Dendritic cell treated with granulocyte-macrophage colony-stimulating factor and Interleukin-4, amounts not matched to agents 40 ng/mL and 50 ng/mL, for 4 days (primary cell): Measurements from ENCODE around the gene OXSR1.
"Not testable (repeated sequence)": the region's sequence is repeated elsewhere in the genome, so short reads cannot be mapped to it uniquely, and the experiment has no call there.

Source experiments
- H3K27ac Mint-ChIP-seq: one replicate; pipeline ENCODE4 v1.8.0; 2022; ENCODE audit warnings: mild to moderate bottlenecking, mixed read lengths
- H3K27me3 Mint-ChIP-seq: one replicate; pipeline ENCODE4 v1.8.0; 2022; ENCODE audit warnings: mild to moderate bottlenecking, mixed read lengths
- H3K36me3 Mint-ChIP-seq: one replicate; pipeline ENCODE4 v1.8.0; 2022; ENCODE audit warnings: low read depth, mixed read lengths
- H3K4me1 Mint-ChIP-seq: one replicate; pipeline ENCODE4 v1.8.0; 2022; ENCODE audit warnings: low read depth, mixed read lengths
- H3K4me3 Mint-ChIP-seq: one replicate; pipeline ENCODE4 v1.8.0; 2022; ENCODE audit warnings: mild to moderate bottlenecking, moderate library complexity, mixed read lengths
- H3K9me3 Mint-ChIP-seq: one replicate; pipeline ENCODE4 v1.8.0; 2022; ENCODE audit warnings: mixed read lengths
- intact Hi-C: fragments of 100-400 bp; cut with micrococcal nuclease; formaldehyde crosslinking; loops from one replicate; pipeline ENCODE4 v1.15.0; 2022

Gene OXSR1

DNA sequence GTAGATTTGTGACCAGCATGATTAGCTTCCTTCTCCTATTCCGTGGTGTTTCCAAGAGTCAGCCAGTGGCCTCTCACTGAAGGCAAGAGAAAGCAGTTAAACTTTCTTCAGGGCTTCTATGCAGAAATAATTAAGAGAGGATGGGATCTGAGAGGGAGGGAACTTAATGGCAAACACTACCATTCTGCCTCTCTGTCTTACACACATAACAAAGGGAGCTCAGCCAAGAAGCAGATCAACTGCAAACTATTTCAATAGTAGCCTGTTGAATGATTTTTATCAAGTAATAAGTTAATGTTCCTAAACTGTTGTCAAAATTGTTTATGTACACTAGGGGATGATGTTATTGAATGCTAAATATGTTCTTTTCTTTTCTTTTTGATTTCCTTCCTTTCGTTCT is 11.8 kb downstream of the OXSR1 start:
- H3K4me3 Mint-ChIP-seq: no peak overlapping the region
- no peaks in the 10 kb centered on the region for H3K27me3 Mint-ChIP-seq
- intact Hi-C loops: no loop called here
- H3K4me1 Mint-ChIP-seq: peaks cover 18% of the 10 kb centered on the region
- no peak overlapping the region for H3K27ac Mint-ChIP-seq
- peaks cover 33% of the 10 kb centered on the region for H3K36me3 Mint-ChIP-seq
- H3K9me3 Mint-ChIP-seq: no peaks in the 10 kb centered on the region

DNA sequence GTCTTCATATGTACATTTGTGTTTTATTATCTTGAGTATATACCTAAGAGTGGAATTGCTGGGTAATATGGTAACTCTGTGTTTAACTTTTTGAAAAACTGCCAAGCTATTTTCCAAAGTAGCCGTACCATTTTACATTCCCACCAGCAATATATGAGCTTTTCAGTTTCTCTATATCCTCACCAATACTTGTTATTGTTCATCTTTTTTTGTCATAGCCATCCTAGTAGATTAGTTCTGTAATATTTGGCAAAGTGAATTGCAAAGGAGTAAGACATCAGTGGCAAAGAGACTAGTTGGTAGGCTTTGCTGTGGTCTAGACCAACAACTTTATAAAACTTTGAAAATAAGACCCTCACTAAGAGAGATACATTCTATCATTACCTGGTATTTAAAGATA is 21.4 kb downstream of the OXSR1 start:
- H3K27me3 Mint-ChIP-seq: no peaks in the 10 kb centered on the region
- H3K27ac Mint-ChIP-seq: no peak overlapping the region
- intact Hi-C loops: no loop called here
- peaks cover 29% of the 10 kb centered on the region for H3K36me3 Mint-ChIP-seq
- H3K9me3 Mint-ChIP-seq: peaks cover 5% of the 10 kb centered on the region
- H3K4me3 Mint-ChIP-seq: no peak overlapping the region
- H3K4me1 Mint-ChIP-seq: no peaks in the 10 kb centered on the region

DNA sequence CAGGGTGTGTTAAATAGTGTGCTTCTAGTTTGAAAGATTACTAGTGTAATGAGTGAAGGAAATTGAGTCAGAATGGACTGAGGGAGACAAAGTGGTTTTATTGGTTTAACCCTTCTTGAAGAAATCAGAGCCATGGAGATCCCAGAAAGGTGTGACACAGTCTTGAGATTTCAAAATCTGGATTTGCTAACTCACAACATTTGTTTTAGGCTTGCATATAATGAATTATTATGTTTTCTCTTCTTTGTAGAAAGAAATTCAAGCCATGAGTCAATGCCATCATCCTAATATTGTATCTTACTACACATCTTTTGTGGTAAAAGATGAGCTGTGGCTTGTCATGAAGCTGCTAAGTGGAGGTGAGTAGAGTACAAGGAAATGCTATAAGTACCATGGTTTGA is 25.1 kb downstream of the OXSR1 start:
- Mint-ChIP-seq H3K9me3 (peaks cover 5% of the 10 kb centered on the region), H3K4me3 (no peak overlapping the region), H3K27me3 (no peaks in the 10 kb centered on the region), H3K36me3 (peaks cover 29% of the 10 kb centered on the region), H3K27ac (no peak overlapping the region), H3K4me1 (no peaks in the 10 kb centered on the region)
- intact Hi-C loops: no loop called here

DNA sequence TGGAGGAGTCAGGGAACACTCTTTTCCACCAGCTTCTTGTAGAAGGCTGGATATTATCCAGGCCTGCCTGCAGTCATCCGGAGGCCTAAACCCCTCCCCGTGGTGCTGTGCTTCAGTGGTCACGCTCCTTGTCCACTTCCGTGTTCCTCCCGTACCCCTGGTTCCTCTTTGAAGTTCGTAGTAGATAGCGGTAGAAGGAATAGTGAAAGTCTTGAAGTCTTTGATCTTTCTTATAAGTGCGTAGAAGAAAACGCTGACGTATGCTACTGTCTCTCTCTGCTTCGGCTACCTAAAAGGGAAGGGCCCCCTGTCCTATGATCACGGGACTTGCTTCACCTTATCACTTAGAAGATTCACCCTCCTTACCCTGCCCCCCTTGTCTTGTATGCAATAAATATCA is 37.6 kb downstream of the OXSR1 start:
- H3K36me3 Mint-ChIP-seq: peaks cover 71% of the 10 kb centered on the region
- H3K9me3 Mint-ChIP-seq, H3K27ac Mint-ChIP-seq: not testable (repeated sequence)

DNA sequence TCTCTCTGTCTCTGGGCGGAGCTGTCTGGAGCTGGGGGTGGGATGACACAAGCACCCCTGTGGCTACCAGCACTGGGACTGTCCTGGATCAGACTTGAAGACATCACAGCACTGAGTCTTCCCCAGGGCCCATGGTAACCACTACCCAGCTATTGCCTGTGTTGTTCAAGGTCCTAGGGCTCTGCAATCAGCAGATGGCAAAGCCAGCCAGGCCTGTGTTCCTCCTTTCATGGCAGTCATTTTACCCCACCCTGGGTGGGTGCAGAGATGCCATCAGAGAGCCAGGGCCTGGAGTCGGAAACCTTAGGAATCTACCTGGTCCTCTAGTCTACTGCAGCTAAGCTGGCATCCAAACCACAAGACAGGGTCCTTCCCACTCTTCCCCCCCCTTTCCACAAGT is 38.4 kb downstream of the OXSR1 start:
- H3K4me1 Mint-ChIP-seq: peaks cover 30% of the 10 kb centered on the region

More for the DNA sequence above, 37.6 kb downstream of the OXSR1 start:
- peaks cover 30% of the 10 kb centered on the region for H3K4me1 Mint-ChIP-seq
- H3K27me3 Mint-ChIP-seq, H3K4me3 Mint-ChIP-seq, intact Hi-C loops: not testable (repeated sequence)

DNA sequence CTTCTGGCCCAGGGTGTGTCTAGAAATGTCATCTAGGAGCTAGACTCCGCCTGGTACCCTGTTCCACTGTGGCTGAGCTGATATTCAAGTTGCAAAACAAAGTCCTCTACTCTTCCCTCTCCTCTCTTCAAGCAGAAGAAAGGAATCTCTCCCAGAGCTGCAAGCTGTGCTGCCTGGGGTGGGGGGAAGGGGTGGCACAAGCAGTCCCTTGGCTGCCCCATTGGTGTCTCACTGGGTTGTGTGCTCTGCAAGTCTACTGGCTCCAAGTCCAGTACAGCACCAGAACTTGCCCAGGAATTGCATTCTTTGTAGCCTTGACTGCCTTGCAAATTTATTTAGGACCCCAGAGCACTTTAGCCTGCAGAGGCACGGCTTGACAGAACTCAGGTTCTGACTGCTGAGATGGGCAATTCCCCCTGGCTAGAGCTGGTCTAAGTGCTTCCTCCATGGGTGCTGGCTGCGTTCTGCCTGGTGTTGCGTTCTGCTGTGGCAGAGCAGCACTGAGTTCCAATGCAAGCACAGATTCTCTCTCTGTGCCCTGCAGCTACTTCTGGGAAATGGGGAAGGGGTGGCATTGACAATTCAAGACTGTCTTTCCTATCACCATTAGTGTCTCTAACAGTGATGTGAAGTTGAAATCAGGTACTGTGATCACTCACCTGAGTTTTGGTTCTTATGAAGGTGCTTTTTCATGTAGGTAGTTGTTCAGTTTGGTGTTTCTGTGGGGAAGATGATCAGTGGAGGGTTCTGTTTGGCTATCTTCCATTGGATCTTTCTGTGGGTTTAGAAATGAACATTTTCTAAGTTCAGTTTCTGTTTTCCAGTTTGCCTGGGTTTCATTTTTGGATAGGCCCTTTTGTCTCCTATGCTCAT is 39.5 kb downstream of the OXSR1 start:
- Mint-ChIP-seq H3K4me1 (peaks cover 30% of the 10 kb centered on the region), H3K27me3 (no peaks in the 10 kb centered on the region), H3K36me3 (peaks cover 67% of the 10 kb centered on the region), H3K9me3 (no peaks in the 10 kb centered on the region), H3K27ac (peak overlapping the region; percentile 45), H3K4me3 (no peak overlapping the region)
- intact Hi-C loops: no loop called here

More for the DNA sequence above, 38.4 kb downstream of the OXSR1 start:
- Mint-ChIP-seq H3K9me3 (no peaks in the 10 kb centered on the region), H3K36me3 (peaks cover 70% of the 10 kb centered on the region), H3K27ac (no peak overlapping the region), H3K4me3 (no peak overlapping the region), H3K27me3 (no peaks in the 10 kb centered on the region)
- intact Hi-C loops: no loop called here

DNA sequence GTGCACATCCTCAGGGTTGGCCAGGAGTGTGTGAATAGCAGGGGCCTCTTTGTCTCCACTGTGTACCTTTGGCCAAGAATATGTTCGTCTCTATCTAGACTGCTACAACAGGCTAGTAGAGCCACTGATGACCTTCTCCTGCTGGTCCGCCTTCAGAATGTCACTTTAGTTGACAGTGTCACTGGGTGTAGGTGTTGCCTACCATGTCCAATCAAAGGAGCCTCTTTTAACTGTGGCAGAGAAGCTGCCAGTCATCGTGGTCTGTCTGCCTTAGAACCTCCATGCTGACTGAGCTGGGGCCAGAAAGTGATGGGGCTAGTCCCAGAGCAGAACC is 40.1 kb downstream of the OXSR1 start:
- Mint-ChIP-seq H3K9me3 (no peaks in the 10 kb centered on the region), H3K27me3 (no peaks in the 10 kb centered on the region), H3K4me1 (peaks cover 30% of the 10 kb centered on the region), H3K4me3 (no peak overlapping the region), H3K36me3 (peaks cover 65% of the 10 kb centered on the region), H3K27ac (no peak overlapping the region)
- intact Hi-C loops: no loop called here

DNA sequence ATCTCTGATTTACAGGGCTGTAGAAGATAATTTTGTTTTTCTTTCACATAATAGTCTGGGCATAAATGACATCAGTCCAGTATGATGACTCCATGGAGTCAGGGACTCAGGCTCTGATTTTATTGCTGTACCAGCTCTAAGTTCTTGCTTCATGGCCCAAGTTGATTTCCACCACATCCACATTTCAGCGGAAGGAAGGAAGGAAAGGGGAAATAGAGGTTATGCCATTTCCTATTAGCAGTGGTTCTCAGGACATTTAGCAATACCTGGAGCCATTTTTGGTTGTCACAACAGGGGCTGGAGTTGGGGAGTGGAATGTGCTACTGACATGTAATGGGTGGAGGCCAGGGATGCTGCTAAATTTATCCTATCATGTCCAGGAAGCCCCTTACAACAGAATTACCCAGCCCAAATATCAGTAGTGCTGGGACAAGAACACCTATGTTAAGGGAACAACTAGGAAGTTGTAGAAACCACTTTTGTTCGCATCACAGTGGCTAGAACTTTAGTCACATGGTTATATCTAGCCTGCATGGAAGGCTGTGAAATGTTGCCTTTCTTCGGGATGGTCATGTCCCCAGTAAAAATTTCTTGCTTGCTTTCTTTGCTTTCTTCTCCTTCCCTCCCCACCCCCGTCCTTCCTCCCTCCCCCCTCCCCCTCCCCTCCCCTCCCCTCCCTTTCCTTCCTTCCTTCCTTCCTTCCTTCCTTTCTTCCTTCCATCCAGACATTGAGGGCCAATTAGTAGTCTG is 42.1 kb downstream of the OXSR1 start:
- H3K4me1 Mint-ChIP-seq: peaks cover 30% of the 10 kb centered on the region
- peaks cover 45% of the 10 kb centered on the region for H3K36me3 Mint-ChIP-seq
- no peak overlapping the region for H3K4me3 Mint-ChIP-seq
- no peaks in the 10 kb centered on the region for H3K9me3 Mint-ChIP-seq
- no peak overlapping the region for H3K27ac Mint-ChIP-seq
- intact Hi-C loops: no loop called here
- H3K27me3 Mint-ChIP-seq: no peaks in the 10 kb centered on the region

DNA sequence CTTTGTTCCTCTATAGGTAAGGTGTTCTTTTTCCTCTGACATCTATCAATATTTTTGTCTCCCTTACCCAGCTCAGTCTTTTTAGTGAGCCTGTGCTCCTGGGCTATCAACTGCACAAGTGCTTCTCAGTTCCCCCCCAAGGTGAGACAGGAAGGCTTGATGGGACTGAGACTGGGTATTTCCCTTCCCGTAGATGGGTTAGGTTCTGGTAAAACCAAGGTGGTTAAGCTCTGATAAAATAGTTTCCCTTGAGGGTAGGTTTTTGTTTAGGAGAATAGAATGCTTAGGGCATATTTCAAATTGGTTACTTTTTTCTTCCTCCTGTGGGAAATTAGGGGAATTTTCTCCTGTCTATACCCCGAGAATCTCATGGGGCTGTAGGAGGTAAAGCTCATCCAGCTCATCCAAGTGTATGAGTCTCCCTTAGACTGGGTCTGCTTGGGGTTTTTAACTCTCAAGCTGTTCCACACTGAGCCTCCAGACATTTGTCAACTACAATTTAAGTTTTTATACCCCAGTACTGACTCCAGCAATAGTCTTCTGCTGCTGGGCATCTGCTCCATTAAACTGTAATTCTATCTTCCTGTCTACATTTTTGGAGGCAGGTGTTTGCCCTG is 44.9 kb downstream of the OXSR1 start:
- Mint-ChIP-seq H3K27me3 (no peaks in the 10 kb centered on the region), H3K36me3 (peaks cover 24% of the 10 kb centered on the region), H3K27ac (no peak overlapping the region), H3K4me1 (peaks cover 5% of the 10 kb centered on the region), H3K4me3 (no peak overlapping the region), H3K9me3 (no peaks in the 10 kb centered on the region)
- intact Hi-C loops: no loop called here

DNA sequence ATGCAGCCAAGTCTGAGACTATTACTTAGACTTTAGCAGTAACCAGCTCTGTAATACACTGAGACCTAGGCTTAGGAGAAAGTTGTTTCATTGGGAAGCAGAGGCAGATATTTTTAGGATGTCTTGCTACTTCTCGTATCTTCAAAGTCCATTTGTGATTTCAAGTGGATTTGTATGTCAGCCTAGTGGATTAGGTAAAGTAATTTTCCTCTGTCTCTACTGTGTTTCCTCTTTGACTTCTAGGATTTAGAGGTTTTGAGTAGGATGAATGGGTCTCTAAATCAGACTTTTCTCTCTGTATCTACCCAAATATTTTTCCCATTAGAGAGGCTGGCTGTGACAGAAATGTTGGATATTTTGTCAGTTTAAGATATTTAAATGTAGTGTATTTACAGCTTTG is 46.8 kb downstream of the OXSR1 start:
- intact Hi-C loops: no loop called here

DNA sequence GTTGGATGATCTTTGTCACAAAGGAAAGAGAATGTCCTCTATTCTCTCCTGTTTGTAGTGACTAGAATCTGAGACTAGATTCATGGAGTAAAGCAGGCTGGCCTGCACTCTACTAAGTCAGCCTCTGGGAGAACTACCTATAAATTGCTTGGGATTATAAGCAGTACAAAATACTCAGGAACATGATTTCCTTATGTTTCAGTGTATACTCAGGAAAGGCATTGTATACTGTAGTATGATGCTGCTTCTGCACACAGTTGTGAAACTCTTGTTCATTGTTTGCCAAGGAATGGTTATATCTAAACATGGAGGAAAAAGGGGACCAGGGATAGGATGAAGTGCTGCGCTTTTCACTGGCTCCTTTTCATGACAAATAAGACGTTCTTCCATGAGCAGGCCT is 49.2 kb downstream of the OXSR1 start:
- H3K27me3 Mint-ChIP-seq: no peaks in the 10 kb centered on the region
- H3K27ac Mint-ChIP-seq: no peak overlapping the region
- intact Hi-C loops: no loop called here
- H3K36me3 Mint-ChIP-seq: peaks cover 36% of the 10 kb centered on the region
- no peaks in the 10 kb centered on the region for H3K4me1 Mint-ChIP-seq
- H3K4me3 Mint-ChIP-seq: no peak overlapping the region
- H3K9me3 Mint-ChIP-seq: no peaks in the 10 kb centered on the region

More for the DNA sequence above, 46.8 kb downstream of the OXSR1 start:
- Mint-ChIP-seq H3K9me3 (no peaks in the 10 kb centered on the region), H3K27me3 (no peaks in the 10 kb centered on the region), H3K36me3 (peaks cover 36% of the 10 kb centered on the region), H3K4me1 (no peaks in the 10 kb centered on the region), H3K27ac (no peak overlapping the region), H3K4me3 (no peak overlapping the region)

DNA sequence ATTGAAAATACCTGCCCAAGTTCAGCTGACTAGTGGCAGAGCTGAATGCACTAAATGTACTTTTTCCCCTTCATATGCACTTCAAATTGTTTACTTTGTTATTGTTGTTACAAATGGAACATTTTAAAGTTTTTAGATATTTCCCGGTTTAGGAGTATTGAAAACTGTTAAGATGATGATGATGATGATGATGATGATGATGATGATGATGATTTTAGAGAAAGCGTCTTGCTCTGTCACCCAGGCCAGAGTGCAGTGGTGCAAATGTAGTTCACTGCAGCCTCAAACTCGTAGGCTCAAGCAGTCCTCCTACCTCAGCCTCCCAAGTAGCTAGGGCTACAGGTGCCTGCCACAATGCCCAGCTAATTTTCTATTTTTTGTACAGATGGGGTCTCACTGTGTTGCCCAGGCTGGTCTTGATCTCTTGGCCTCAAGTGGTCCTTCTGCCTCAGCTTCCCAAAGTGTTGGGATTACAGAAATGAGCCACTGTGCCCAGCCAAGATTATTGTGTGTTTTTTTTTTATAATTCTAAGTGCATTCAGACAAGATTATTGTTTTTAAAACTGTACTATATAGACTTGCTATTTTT is 54.4 kb downstream of the OXSR1 start:
- no peaks in the 10 kb centered on the region for H3K27me3 Mint-ChIP-seq
- intact Hi-C loops: no loop called here
- peaks cover 57% of the 10 kb centered on the region for H3K36me3 Mint-ChIP-seq
- H3K9me3 Mint-ChIP-seq: no peaks in the 10 kb centered on the region
- no peaks in the 10 kb centered on the region for H3K4me1 Mint-ChIP-seq
- H3K27ac Mint-ChIP-seq: no peak overlapping the region
- H3K4me3 Mint-ChIP-seq: no peak overlapping the region

DNA sequence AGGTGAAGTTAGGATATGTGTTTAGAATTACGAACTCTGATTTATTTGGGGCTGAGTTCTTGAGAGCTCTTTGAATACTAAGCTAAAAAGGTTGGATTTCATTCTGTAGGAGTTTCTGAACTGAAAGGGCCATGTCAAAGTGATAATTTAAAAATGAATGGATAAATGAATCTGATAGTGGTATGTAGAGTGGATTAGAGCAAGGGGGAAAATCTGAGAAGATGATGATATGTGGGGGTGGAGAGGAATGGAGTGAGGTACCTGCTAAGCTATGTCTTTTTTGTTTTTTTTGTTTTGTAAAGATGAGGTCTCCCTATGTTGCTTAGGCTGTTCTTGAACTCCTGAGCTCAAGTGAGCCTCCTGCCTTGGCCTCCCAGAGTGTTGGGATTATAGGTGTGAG is 55.7 kb downstream of the OXSR1 start:
- Mint-ChIP-seq H3K36me3 (peaks cover 59% of the 10 kb centered on the region), H3K9me3 (no peaks in the 10 kb centered on the region), H3K4me3 (no peak overlapping the region), H3K4me1 (no peaks in the 10 kb centered on the region), H3K27me3 (no peaks in the 10 kb centered on the region), H3K27ac (no peak overlapping the region)
- intact Hi-C loops: no loop called here
